ENCODE measurements around the gene ZNF483.
"Not testable (repeated sequence)": the region's sequence is repeated elsewhere in the genome, so short reads cannot be mapped to it uniquely, and the experiment has no call there.

Gene ZNF483

GRCh38 chr9:111548623-111549022 lies 23.6 kb downstream of the ZNF483 start:
- DNase-seq, result no peak

- not testable (repeated sequence) for DNase-seq
Measured at GRCh38 chr9:111555425-111555824, 30.4 kb downstream of the ZNF483 start.

GRCh38 chr9:111559000-111559610 lies 34.1 kb downstream of the ZNF483 start:
- no peak for DNase-seq

GRCh38 chr9:111561165-111561719 lies 36.3 kb downstream of the ZNF483 start:
- no peak for DNase-seq

- peak in 3 of 14 donors; percentile 4 to 17 (median 6) for DNase-seq
Measured at GRCh38 chr9:111566234-111566633, 41.3 kb downstream of the ZNF483 start.

- not testable (repeated sequence) for DNase-seq
Measured at GRCh38 chr9:111568127-111568526, 43.1 kb downstream of the ZNF483 start.

- peak in 1 of 14 donors; percentile 18 for DNase-seq
Measured at GRCh38 chr9:111572950-111573604, 48.1 kb downstream of the ZNF483 start.

- peak in 1 of 14 donors; percentile 11 for DNase-seq
Measured at GRCh38 chr9:111582888-111583287, 57.9 kb downstream of the ZNF483 start.

- no peak for DNase-seq
Measured at GRCh38 chr9:111586378-111586777, 61.4 kb downstream of the ZNF483 start.

- DNase-seq, result no peak
Measured at GRCh38 chr9:111588846-111589245, 63.9 kb downstream of the ZNF483 start.

- peak in 9 of 14 donors; percentile 9 to 67 (median 21) for DNase-seq
Measured at GRCh38 chr9:111597852-111598732, 73.1 kb downstream of the ZNF483 start.

GRCh38 chr9:111598733-111599091 lies 73.7 kb downstream of the ZNF483 start:
- DNase-seq, result peak in 4 of 14 donors; percentile 26 to 37 (median 32)

GRCh38 chr9:111599092-111599954 lies 74.3 kb downstream of the ZNF483 start, which contains the start of gene PTGR1:
PTGR1 (minus strand) TSS chr9:111599647; CDS start chr9:111597422, 2,225 bp downstream.
- DNase-seq, result peak in 13 of 14 donors; percentile 12 to 79 (median 50)

GRCh38 chr9:111599955-111600343 lies 75.0 kb downstream of the ZNF483 start:
- DNase-seq, result peak in 1 of 14 donors; percentile 31

GRCh38 chr9:111601237-111602018 lies 76.4 kb downstream of the ZNF483 start:
- no peak for DNase-seq

GRCh38 chr9:111603041-111603440 lies 78.1 kb downstream of the ZNF483 start:
- DNase-seq, result no peak

GRCh38 chr9:111604054-111604615 lies 79.2 kb downstream of the ZNF483 start:
- no peak for DNase-seq

GRCh38 chr9:111605041-111605559 lies 80.1 kb downstream of the ZNF483 start:
- no peak for DNase-seq

- no peak for DNase-seq
Measured at GRCh38 chr9:111610149-111610548, 85.2 kb downstream of the ZNF483 start.

- DNase-seq, result no peak
Measured at GRCh38 chr9:111610845-111611244, 85.9 kb downstream of the ZNF483 start.

Measured in C1 segment of cervical spinal cord (tissue), 14 donors.